ENCODE results near the gene DUS2. TPM values are rescaled to one million over a fixed set of nuclear protein-coding genes. Genes with fewer than 3 reads are reported as not detected.

Gene DUS2
- total RNA-seq, 1 experiment from 2014 or later: 12.1 TPM

DNA sequence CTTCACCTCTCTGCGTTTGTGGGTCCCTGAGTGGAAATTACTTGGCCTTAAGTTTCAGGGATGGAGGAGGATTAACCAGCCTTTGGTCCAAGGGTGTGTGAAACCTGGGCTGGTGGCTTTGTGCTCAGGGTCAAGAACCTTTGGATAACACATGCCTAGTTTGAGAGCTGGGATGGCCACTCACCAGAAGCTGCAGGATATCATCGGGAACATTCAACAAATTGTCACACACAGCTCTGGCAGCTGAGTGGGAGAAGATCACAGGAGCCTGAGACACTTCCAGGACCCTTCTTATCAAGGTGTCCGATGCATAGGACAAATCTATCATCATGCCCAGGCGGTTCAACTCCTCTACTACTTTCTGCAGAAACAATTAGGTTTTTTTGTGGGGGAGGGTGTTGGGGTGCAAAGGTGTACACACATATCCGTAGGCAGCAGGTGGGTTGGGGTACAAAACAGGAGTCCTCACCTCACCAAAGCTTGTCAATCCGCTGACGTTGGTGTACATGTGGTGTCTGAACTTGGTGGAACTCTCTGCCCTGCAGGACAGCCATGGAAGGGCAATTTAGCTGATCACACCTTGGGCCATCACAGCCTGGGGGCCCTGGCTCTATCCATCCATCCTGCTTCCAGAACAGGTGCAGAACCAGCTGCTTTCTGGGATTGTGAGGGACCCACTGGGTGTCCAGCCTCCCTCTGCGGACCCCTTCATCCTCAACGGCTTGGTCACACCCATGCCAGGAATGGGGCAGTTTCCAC, 45.4 kb upstream of the DUS2 start:
- intact Hi-C loops (cut with micrococcal nuclease; ENCODE audit: unreplicated experiment): no loop called here
- POLR2A ChIA-PET: no interaction called here
- Histone ChIP-seq H3K36me3 (ENCODE audit: control insufficient read depth, insufficient read depth, low read length) (no peaks in the 10 kb centered on the region), H3K4me1 (ENCODE audit: control insufficient read depth, insufficient read depth, low read length) (no peaks in the 10 kb centered on the region), H3K9me3 (ENCODE audit: control insufficient read depth, insufficient read depth, low read depth, low read length) (no peaks in the 10 kb centered on the region), H3K27me3 (ENCODE audit: control insufficient read depth, insufficient read depth, low read length) (no peaks in the 10 kb centered on the region), H3K4me3 (ENCODE audit: low read depth in 2 of 2, low read length in 2 of 2) (no peak overlapping the region), H3K27ac (ENCODE audit: low read length) (no peak overlapping the region)
- no TSS peak for BruUV-seq (replicated peaks)
- TF ChIP-seq TCF7L2 (IDR thresholded peaks at IDR 0.05; ENCODE audit: low read depth, low read length) (no peak), REST (IDR thresholded peaks at IDR 0.05; ENCODE audit: insufficient read depth in 1 of 2, low read depth in 2 of 2, low read length in 1 of 2) (no peak), POLR2AphosphoS5 (IDR thresholded peaks at IDR 0.05; ENCODE audit: low read depth, low read length) (no peak), SIN3A (IDR thresholded peaks at IDR 0.05; ENCODE audit: borderline replicate concordance, insufficient read depth, low read depth, low read length) (no peak)
- TF ChIP-seq, protein P1, sequence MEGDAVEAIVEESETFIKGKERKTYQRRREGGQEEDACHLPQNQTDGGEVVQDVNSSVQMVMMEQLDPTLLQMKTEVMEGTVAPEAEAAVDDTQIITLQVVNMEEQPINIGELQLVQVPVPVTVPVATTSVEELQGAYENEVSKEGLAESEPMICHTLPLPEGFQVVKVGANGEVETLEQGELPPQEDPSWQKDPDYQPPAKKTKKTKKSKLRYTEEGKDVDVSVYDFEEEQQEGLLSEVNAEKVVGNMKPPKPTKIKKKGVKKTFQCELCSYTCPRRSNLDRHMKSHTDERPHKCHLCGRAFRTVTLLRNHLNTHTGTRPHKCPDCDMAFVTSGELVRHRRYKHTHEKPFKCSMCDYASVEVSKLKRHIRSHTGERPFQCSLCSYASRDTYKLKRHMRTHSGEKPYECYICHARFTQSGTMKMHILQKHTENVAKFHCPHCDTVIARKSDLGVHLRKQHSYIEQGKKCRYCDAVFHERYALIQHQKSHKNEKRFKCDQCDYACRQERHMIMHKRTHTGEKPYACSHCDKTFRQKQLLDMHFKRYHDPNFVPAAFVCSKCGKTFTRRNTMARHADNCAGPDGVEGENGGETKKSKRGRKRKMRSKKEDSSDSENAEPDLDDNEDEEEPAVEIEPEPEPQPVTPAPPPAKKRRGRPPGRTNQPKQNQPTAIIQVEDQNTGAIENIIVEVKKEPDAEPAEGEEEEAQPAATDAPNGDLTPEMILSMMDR (IDR thresholded peaks at IDR 0.05): no peak
- no peak for ATAC-seq
- in situ Hi-C loops (cut with HindIII; ENCODE audit: low pct_unique_long_range_greater_than_20kb, low sequenced_read_pairs): no loop called here
- CTCF ChIA-PET: no interaction called here
- DNase-seq (ENCODE audit: low read depth, low spot score): no peak

- in situ Hi-C loops (cut with HindIII; ENCODE audit: low pct_unique_long_range_greater_than_20kb, low sequenced_read_pairs): no loop called here
- CTCF ChIA-PET: no interaction called here
- DNase-seq (ENCODE audit: low read depth, low spot score): no peak
- Histone ChIP-seq H3K9me3 (ENCODE audit: control insufficient read depth, insufficient read depth, low read depth, low read length) (no peaks in the 10 kb centered on the region), H3K36me3 (ENCODE audit: control insufficient read depth, insufficient read depth, low read length) (no peaks in the 10 kb centered on the region), H3K27ac (ENCODE audit: low read length) (no peak within 1 kb of the TSS), H3K4me3 (ENCODE audit: low read depth in 2 of 2, low read length in 2 of 2) (no peak within 1 kb of the TSS), H3K4me1 (ENCODE audit: control insufficient read depth, insufficient read depth, low read length) (no peaks in the 10 kb centered on the region; the same call in 1 of the 2 replicates), H3K27me3 (ENCODE audit: control insufficient read depth, insufficient read depth, low read length) (no peaks in the 10 kb centered on the region)
- no peak for ATAC-seq
- POLR2A ChIA-PET: no interaction called here
- no TSS peak for BruUV-seq (replicated peaks)
- TF ChIP-seq TCF7L2 (IDR thresholded peaks at IDR 0.05; ENCODE audit: low read depth, low read length): no peak
- TF ChIP-seq, protein P1 (IDR thresholded peaks at IDR 0.05): no peak
- intact Hi-C loops (cut with micrococcal nuclease; ENCODE audit: unreplicated experiment): no loop called here
These were observed 43.0 kb upstream of the DUS2 start, which contains the start of gene DPEP3 for GRCh38 chr16:67979955-67980678. Gene DPEP3 (minus strand): TSS chr16:67980499. CDS start chr16:67980380, 119 bp downstream.

All from Panc1 (cell line).